Activated CD4-positive, alpha-beta T cell treated with anti-CD3 and anti-CD28 coated beads, Interleukin-2, amount 50 U/mL, for 1 hour (primary cell): Measurements from ENCODE around the gene GRIN2C.
"Not testable (repeated sequence)": the region's sequence is repeated elsewhere in the genome, so short reads cannot be mapped to it uniquely, and the experiment has no call there.

Experiments
- DNase-seq: peaks from one replicate; pipeline ENCODE4 v3.0.0-alpha.2; 2020

The GRIN2C gene

GRCh38 chr17:74878658-74879057 is 19.0 kb upstream of the GRIN2C start:
- no peak for DNase-seq

GRCh38 chr17:74877592-74878548 is 18.2 kb upstream of the GRIN2C start:
- DNase-seq = no peak

GRCh38 chr17:74875977-74876593 is 16.4 kb upstream of the GRIN2C start:
- DNase-seq = no peak

GRCh38 chr17:74875155-74875976 is 15.7 kb upstream of the GRIN2C start:
- DNase-seq = no peak

- DNase-seq = no peak
Measured at GRCh38 chr17:74874615-74875037, 14.9 kb upstream of the GRIN2C start.

GRCh38 chr17:74873874-74874614 is 14.4 kb upstream of the GRIN2C start:
- DNase-seq = no peak

GRCh38 chr17:74873037-74873873 is 13.6 kb upstream of the GRIN2C start:
- peak; percentile 99 for DNase-seq

- no peak for DNase-seq
Measured at GRCh38 chr17:74872313-74873036, 12.8 kb upstream of the GRIN2C start, which contains the start of gene FDXR. TSS of gene FDXR (minus strand) at chr17:74872994. CDS start at chr17:74872944, 50 bp downstream.

GRCh38 chr17:74871356-74872076 is 11.8 kb upstream of the GRIN2C start:
- DNase-seq = no peak

GRCh38 chr17:74870512-74870911 is 10.8 kb upstream of the GRIN2C start:
- no peak for DNase-seq

GRCh38 chr17:74870028-74870427 is 10.3 kb upstream of the GRIN2C start:
- DNase-seq = not testable (repeated sequence)

- DNase-seq = no peak
Measured at GRCh38 chr17:74868908-74869255, 9.2 kb upstream of the GRIN2C start.

GRCh38 chr17:74868251-74868907 is 8.7 kb upstream of the GRIN2C start:
- no peak for DNase-seq

GRCh38 chr17:74866198-74866835 is 6.6 kb upstream of the GRIN2C start:
- no peak for DNase-seq

- no peak for DNase-seq
Measured at GRCh38 chr17:74865504-74866197, 6.0 kb upstream of the GRIN2C start.

GRCh38 chr17:74864866-74865395 is 5.2 kb upstream of the GRIN2C start:
- peak; percentile 70 for DNase-seq

- no peak for DNase-seq
Measured at GRCh38 chr17:74864297-74864865, 4.7 kb upstream of the GRIN2C start.
